CD14-positive monocyte (primary cell): Measurements from ENCODE around the gene SLC4A11. TPM values are rescaled to one million over a fixed set of nuclear protein-coding genes. Genes with fewer than 3 reads are reported as not detected.
A peak's percentile ranks its signal among the peaks of the same experiment; 100 is the strongest.

Source experiments
- DNase-seq, 3 donors: peaks; one replicate each; pipeline ENCODE4 v3.0.0-alpha.2; 2011 to 2022
- H2AFZ ChIP-seq: 2 replicates; pipeline ENCODE4 v1.6.0; 2012; ENCODE audit warnings: mild to moderate bottlenecking, low read depth, low read length, inconsistent platforms; ENCODE audit not compliant: insufficient read depth, poor library complexity, severe bottlenecking
- H3K27ac ChIP-seq, 2 donors: 1 replicate in 1 of 2; 2 replicates in 1 of 2; pipeline ENCODE4 v1.5.1; 2012 to 2013; ENCODE audit warnings: low read length in 2 of 2, control low read depth in 1 of 2, inconsistent platforms in 1 of 2, low read depth in 1 of 2, mild to moderate bottlenecking in 1 of 2
- H3K27me3 ChIP-seq, 2 donors: one replicate each; pipeline versions ENCODE4 v1.6.0 to v1.6.1; 2011 to 2013; ENCODE audit warnings: low read length in 2 of 2; ENCODE audit not compliant: control insufficient read depth in 2 of 2, insufficient read depth in 2 of 2
- H3K36me3 ChIP-seq, 2 donors: replicated peaks in 1 of 2; 1 replicate in 1 of 2; 2 replicates in 1 of 2; pipeline versions ENCODE4 v1.5.1 to v1.6.1; 2012 to 2013; ENCODE audit warnings: low read length in 2 of 2, control low read depth in 1 of 2, inconsistent platforms in 1 of 2, mild to moderate bottlenecking in 1 of 2; ENCODE audit not compliant: insufficient read depth in 2 of 2, control insufficient read depth in 1 of 2
- H3K4me1 ChIP-seq, 2 donors: 1 replicate in 1 of 2; 2 replicates in 1 of 2; pipeline versions ENCODE4 v1.5.1 to v1.6.1; 2012 to 2013; ENCODE audit warnings: low read length in 2 of 2, control low read depth in 1 of 2, inconsistent platforms in 1 of 2, mild to moderate bottlenecking in 1 of 2, moderate library complexity in 1 of 2; ENCODE audit not compliant: insufficient read depth in 2 of 2, control insufficient read depth in 1 of 2
- H3K4me2 ChIP-seq: replicated peaks from 2 replicates; pipeline ENCODE3; 2012; ENCODE audit warnings: low read length, moderate library complexity, mild to moderate bottlenecking; ENCODE audit not compliant: poor library complexity, severe bottlenecking; ENCODE audit errors: extremely low read depth
- H3K4me3 ChIP-seq, 3 experiments: fragments of 200-600 bp in 1 of 3; sonication (generic) in 1 of 3; replicated peaks in 1 of 3; 1 replicate in 2 of 3; 2 replicates in 1 of 3; pipeline ENCODE4 v1.5.1; 2011 to 2013; ENCODE audit warnings: low read length in 3 of 3, mild to moderate bottlenecking in 3 of 3, control low read depth in 2 of 3, low read depth in 2 of 3, inconsistent platforms in 1 of 3, moderate library complexity in 1 of 3
- H3K79me2 ChIP-seq: 2 replicates; pipeline ENCODE4 v1.6.0; 2012; ENCODE audit warnings: mild to moderate bottlenecking, control low read depth, inconsistent platforms, low read length, moderate library complexity; ENCODE audit not compliant: insufficient read depth
- H3K9ac ChIP-seq: 2 replicates; pipeline ENCODE4 v1.6.0; 2017; ENCODE audit warnings: low read length, mild to moderate bottlenecking; ENCODE audit not compliant: insufficient read depth, poor library complexity, severe bottlenecking
- H3K9me3 ChIP-seq, 2 donors: replicated peaks in 1 of 2; 1 replicate in 1 of 2; 2 replicates in 1 of 2; pipeline versions ENCODE4 v1.5.1 to v1.6.1; 2012 to 2013; ENCODE audit warnings: low read length in 2 of 2, control low read depth in 1 of 2; ENCODE audit not compliant: control insufficient read depth in 1 of 2, insufficient read depth in 1 of 2
- H4K20me1 ChIP-seq: 2 replicates; pipeline ENCODE4 v1.6.0; 2012; ENCODE audit warnings: mild to moderate bottlenecking, low read length, control low read depth, moderate library complexity; ENCODE audit not compliant: insufficient read depth
- H3K27ac Mint-ChIP-seq, 7 donors: one replicate each; pipeline ENCODE4 v1.8.0; 2020; ENCODE audit warnings: mild to moderate bottlenecking in 7 of 7, mixed read lengths in 7 of 7, moderate library complexity in 6 of 7, inconsistent platforms in 2 of 7
- H3K27me3 Mint-ChIP-seq, 3 donors: one replicate each; pipeline ENCODE4 v1.8.0; 2021 to 2022; ENCODE audit warnings: low read depth in 3 of 3, mild to moderate bottlenecking in 3 of 3, mixed read lengths in 3 of 3, moderate library complexity in 3 of 3, inconsistent platforms in 1 of 3
- H3K36me3 Mint-ChIP-seq, 2 donors: one replicate each; pipeline ENCODE4 v1.8.0; 2020; ENCODE audit warnings: mixed read lengths in 2 of 2, inconsistent platforms in 1 of 2, mild to moderate bottlenecking in 1 of 2
- H3K4me1 Mint-ChIP-seq: one replicate; pipeline ENCODE4 v1.8.0; 2020; ENCODE audit warnings: mild to moderate bottlenecking, mixed read lengths
- H3K4me3 Mint-ChIP-seq, 2 donors: one replicate each; pipeline ENCODE4 v1.8.0; 2020; ENCODE audit warnings: mild to moderate bottlenecking in 2 of 2, mixed read lengths in 2 of 2, moderate library complexity in 1 of 2
- H3K9me3 Mint-ChIP-seq, 7 donors: one replicate each; pipeline ENCODE4 v1.8.0; 2020 to 2022; ENCODE audit warnings: mixed read lengths in 7 of 7, mild to moderate bottlenecking in 6 of 7, moderate library complexity in 6 of 7, inconsistent platforms in 2 of 7
- WGBS: methylation state at CpG from one replicate; pipeline ENCODE4 v1.1.5; 2013; ENCODE audit warnings: missing lambda C conversion rate; ENCODE audit not compliant: insufficient coverage; 5-methylcytosine and 5-hydroxymethylcytosine counted together
- intact Hi-C, 2 donors: fragments of 100-400 bp; cut with micrococcal nuclease; formaldehyde crosslinking; loops; one replicate each; pipeline versions ENCODE4 v1.15.0 to v1.15.1; 2023
- polyA plus RNA-seq, 3 donors: library from polyadenylated mRNA; depleted of rRNA in 1 of 3; unstranded in 2 of 3; stranded (reverse) in 1 of 3; fragments of 300-500 nt in 2 of 3; fragments of >200 nt in 1 of 3; fragmentation: Illumina TruSeq in 2 of 3; gene quantifications; 1 replicate in 2 of 3; 2 replicates in 1 of 3; pipeline ENCODE4 v1.2.3, GENCODE V29; 2012 to 2021
- TF ChIP-seq, protein P1 (sequence below): fragments of 200-600 bp; IDR thresholded peaks from one replicate; pipeline ENCODE4 v1.8.0; 2022; ENCODE audit warnings: antibody characterized with exemption, mild to moderate bottlenecking

Gene SLC4A11
- polyA plus RNA-seq, 3 donors, result 0.11 to 0.33 TPM; not detected in 1

GRCh38 chr20:3235666-3236324 is 3.2 kb downstream of the SLC4A11 start:
- Mint-ChIP-seq H3K9me3 (peaks cover 0 to 21% (median 6%) of the 10 kb centered on the region in 7 donors), H3K36me3 (peaks cover 6 to 9% of the 10 kb centered on the region in 2 donors), H3K4me3 (peak overlapping the region in 1 of 2 donors; percentile 98), H3K27me3 (peaks cover 44 to 58% (median 53%) of the 10 kb centered on the region in 3 donors), H3K4me1 (peaks cover 15% of the 10 kb centered on the region), H3K27ac (peak overlapping the region in 2 of 7 donors; percentile 8 to 26)
- no peak overlapping the region for H3K4me3 ChIP-seq
- intact Hi-C loops, result no loop called here
- peaks cover 24 to 51% of the 10 kb centered on the region in 2 donors for H3K27me3 ChIP-seq
- peaks cover 0 to 25% of the 10 kb centered on the region in 2 donors for H3K9me3 ChIP-seq
- no peak overlapping the region for H3K4me2 ChIP-seq
- H3K4me1 ChIP-seq, result peaks cover 19 to 24% of the 10 kb centered on the region in 2 donors
- WGBS, result 79% methylated on average over 3 of the region's 4 CpGs
- no peak overlapping the region for H3K27ac ChIP-seq
- TF ChIP-seq, protein P1, sequence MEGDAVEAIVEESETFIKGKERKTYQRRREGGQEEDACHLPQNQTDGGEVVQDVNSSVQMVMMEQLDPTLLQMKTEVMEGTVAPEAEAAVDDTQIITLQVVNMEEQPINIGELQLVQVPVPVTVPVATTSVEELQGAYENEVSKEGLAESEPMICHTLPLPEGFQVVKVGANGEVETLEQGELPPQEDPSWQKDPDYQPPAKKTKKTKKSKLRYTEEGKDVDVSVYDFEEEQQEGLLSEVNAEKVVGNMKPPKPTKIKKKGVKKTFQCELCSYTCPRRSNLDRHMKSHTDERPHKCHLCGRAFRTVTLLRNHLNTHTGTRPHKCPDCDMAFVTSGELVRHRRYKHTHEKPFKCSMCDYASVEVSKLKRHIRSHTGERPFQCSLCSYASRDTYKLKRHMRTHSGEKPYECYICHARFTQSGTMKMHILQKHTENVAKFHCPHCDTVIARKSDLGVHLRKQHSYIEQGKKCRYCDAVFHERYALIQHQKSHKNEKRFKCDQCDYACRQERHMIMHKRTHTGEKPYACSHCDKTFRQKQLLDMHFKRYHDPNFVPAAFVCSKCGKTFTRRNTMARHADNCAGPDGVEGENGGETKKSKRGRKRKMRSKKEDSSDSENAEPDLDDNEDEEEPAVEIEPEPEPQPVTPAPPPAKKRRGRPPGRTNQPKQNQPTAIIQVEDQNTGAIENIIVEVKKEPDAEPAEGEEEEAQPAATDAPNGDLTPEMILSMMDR, result no peak
- DNase-seq, result no peak
- H3K36me3 ChIP-seq, result no peaks in the 10 kb centered on the region
- H3K9ac ChIP-seq, result no peak overlapping the region
- no peak overlapping the region for H2AFZ ChIP-seq
- no peaks in the 10 kb centered on the region for H4K20me1 ChIP-seq
- no peaks in the 10 kb centered on the region for H3K79me2 ChIP-seq

DNA sequence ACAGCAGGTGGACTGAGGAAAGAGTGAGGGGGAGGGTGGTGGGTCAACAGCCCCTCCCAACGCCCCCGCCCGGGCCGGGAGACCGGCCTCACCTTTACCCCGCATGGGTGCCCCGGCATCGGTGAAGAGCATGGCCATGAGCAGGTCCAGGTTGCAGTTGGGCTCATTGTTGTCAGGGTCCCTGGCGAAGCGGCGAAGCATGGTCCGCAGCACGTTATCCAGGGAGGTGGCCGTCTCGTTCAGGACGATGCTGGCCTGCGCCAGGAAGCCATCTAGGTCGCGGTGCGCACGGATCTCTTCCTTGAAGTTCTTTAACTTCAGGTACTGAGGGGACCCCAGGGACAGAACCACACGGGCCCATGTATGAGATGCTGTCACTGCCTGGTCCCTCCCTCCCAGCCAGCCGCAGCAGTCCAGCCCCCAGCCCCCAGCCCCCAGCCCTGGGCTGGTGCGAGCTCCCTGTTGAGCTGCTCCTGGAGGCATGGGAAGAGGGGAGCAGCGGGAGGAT is 4.9 kb downstream of the SLC4A11 start:
- Mint-ChIP-seq H3K27me3 (peaks cover 30 to 41% (median 39%) of the 10 kb centered on the region in 3 donors), H3K4me3 (no peak overlapping the region), H3K4me1 (peaks cover 6% of the 10 kb centered on the region), H3K27ac (no peak overlapping the region), H3K36me3 (peaks cover 1 to 3% of the 10 kb centered on the region in 2 donors), H3K9me3 (peaks cover 0 to 14% (median 6%) of the 10 kb centered on the region in 7 donors)
- H3K27ac ChIP-seq, result no peak overlapping the region
- peaks cover 0 to 14% of the 10 kb centered on the region in 2 donors for H3K9me3 ChIP-seq
- H3K79me2 ChIP-seq, result no peaks in the 10 kb centered on the region
- no peaks in the 10 kb centered on the region for H3K36me3 ChIP-seq
- intact Hi-C loops, result no loop called here
- no peak overlapping the region for H3K4me2 ChIP-seq
- DNase-seq, result no peak
- H3K9ac ChIP-seq, result no peak overlapping the region
- no peaks in the 10 kb centered on the region for H4K20me1 ChIP-seq
- H2AFZ ChIP-seq, result no peak overlapping the region
- peaks cover 19 to 35% of the 10 kb centered on the region in 2 donors for H3K27me3 ChIP-seq
- H3K4me3 ChIP-seq, result no peak overlapping the region
- peaks cover 9 to 12% of the 10 kb centered on the region in 2 donors for H3K4me1 ChIP-seq
- WGBS, result 96% methylated on average over 18 of the region's 25 CpGs
- TF ChIP-seq, protein P1, result no peak
